H9 (cell line): Measurements from ENCODE around the gene TTC7B. TPM values are rescaled to one million over a fixed set of nuclear protein-coding genes. Genes with fewer than 3 reads are reported as not detected.
A peak's percentile ranks its signal among the peaks of the same experiment; 100 is the strongest.

ENCODE experiments used
- DNase-seq: peaks from one replicate; pipeline ENCODE4 v3.0.0-alpha.2; 2017
- H2AFZ ChIP-seq: one replicate; pipeline ENCODE4 v1.6.1; 2013; ENCODE audit warnings: mild to moderate bottlenecking, low read length, control low read depth, moderate library complexity
- H2AK5ac ChIP-seq: 2 replicates; pipeline ENCODE4 v1.6.1; 2013; ENCODE audit warnings: low read length, control low read depth, mixed read lengths; ENCODE audit not compliant: insufficient read length
- H2BK120ac ChIP-seq: one replicate; pipeline ENCODE4 v1.6.1; 2013; ENCODE audit warnings: low read depth, mild to moderate bottlenecking, low read length, control low read depth, inconsistent platforms; ENCODE audit not compliant: poor library complexity, severe bottlenecking
- H2BK12ac ChIP-seq: 2 replicates; pipeline ENCODE4 v1.6.1; 2013; ENCODE audit warnings: low read length, control low read depth, mixed read lengths, low read depth; ENCODE audit not compliant: insufficient read length
- H2BK15ac ChIP-seq: 2 replicates; pipeline ENCODE4 v1.6.1; 2013; ENCODE audit warnings: low read depth, low read length, control low read depth
- H2BK20ac ChIP-seq: one replicate; pipeline ENCODE4 v1.6.1; 2013; ENCODE audit warnings: low read depth, mild to moderate bottlenecking, low read length, control low read depth, inconsistent platforms; ENCODE audit not compliant: poor library complexity, severe bottlenecking
- H2BK5ac ChIP-seq: 2 replicates; pipeline ENCODE4 v1.6.1; 2013; ENCODE audit warnings: low read length, control low read depth, mixed read lengths; ENCODE audit not compliant: insufficient read length
- H3K14ac ChIP-seq: 2 replicates; pipeline ENCODE4 v1.6.1; 2013; ENCODE audit warnings: low read length, control low read depth; ENCODE audit not compliant: insufficient read depth
- H3K18ac ChIP-seq: 2 replicates; pipeline ENCODE4 v1.6.1; 2013; ENCODE audit warnings: low read depth, mild to moderate bottlenecking, mixed read lengths, low read length, control low read depth; ENCODE audit not compliant: insufficient read length
- H3K23ac ChIP-seq: 2 replicates; pipeline ENCODE4 v1.6.1; 2013; ENCODE audit warnings: low read length, control low read depth, mixed read lengths, low read depth; ENCODE audit not compliant: insufficient read length
- H3K23me2 ChIP-seq: 2 replicates; pipeline ENCODE4 v1.6.1; 2013; ENCODE audit warnings: low read depth, mild to moderate bottlenecking, mixed read lengths, low read length, control low read depth; ENCODE audit not compliant: insufficient read length, poor library complexity, severe bottlenecking
- H3K27ac ChIP-seq: 2 replicates; pipeline ENCODE4 v1.5.1; 2013; ENCODE audit warnings: low read length, control low read depth, mixed read lengths, low read depth; ENCODE audit not compliant: insufficient read length
- H3K27me3 ChIP-seq: 2 replicates; pipeline ENCODE4 v1.6.1; 2013; ENCODE audit warnings: low read length, control low read depth, inconsistent platforms; ENCODE audit not compliant: insufficient read depth
- H3K4ac ChIP-seq: 2 replicates; pipeline ENCODE4 v1.6.1; 2013; ENCODE audit warnings: low read depth, mild to moderate bottlenecking, control low read depth, inconsistent platforms, low read length, moderate library complexity
- H3K4me1 ChIP-seq: 2 replicates; pipeline ENCODE4 v1.6.1; 2013; ENCODE audit warnings: low read length, control low read depth, inconsistent platforms; ENCODE audit not compliant: insufficient read depth
- H3K4me2 ChIP-seq: 2 replicates; pipeline ENCODE4 v1.6.1; 2013; ENCODE audit warnings: low read length, control low read depth, mixed read lengths; ENCODE audit not compliant: insufficient read length, insufficient read depth
- H3K56ac ChIP-seq: 2 replicates; pipeline ENCODE4 v1.6.1; 2013; ENCODE audit warnings: low read depth, mild to moderate bottlenecking, mixed read lengths, low read length, control low read depth; ENCODE audit not compliant: insufficient read length
- H3K79me1 ChIP-seq: 2 replicates; pipeline ENCODE4 v1.6.1; 2013; ENCODE audit warnings: low read depth, mild to moderate bottlenecking, moderate library complexity, low read length, control low read depth, inconsistent platforms; ENCODE audit not compliant: insufficient read depth, poor library complexity, severe bottlenecking
- H3K79me2 ChIP-seq: 2 replicates; pipeline ENCODE4 v1.6.1; 2013; ENCODE audit warnings: low read length, control low read depth, inconsistent platforms; ENCODE audit not compliant: insufficient read depth
- H3K9ac ChIP-seq: 2 replicates; pipeline ENCODE4 v1.6.1; 2013; ENCODE audit warnings: low read length, control low read depth, mixed read lengths; ENCODE audit not compliant: insufficient read length; ENCODE audit errors: extremely low read depth
- H3K9me3 ChIP-seq: one replicate; pipeline ENCODE4 v1.6.1; 2013; ENCODE audit warnings: low read depth, low read length, inconsistent platforms; ENCODE audit not compliant: control insufficient read depth
- H3T11ph ChIP-seq: one replicate; pipeline ENCODE4 v1.6.1; 2013; ENCODE audit warnings: mild to moderate bottlenecking, low read length, control low read depth, inconsistent platforms
- H4K20me1 ChIP-seq: one replicate; pipeline ENCODE4 v1.6.1; 2013; ENCODE audit not compliant: control insufficient read depth, insufficient read length, insufficient read depth
- H4K5ac ChIP-seq: 2 replicates; pipeline ENCODE4 v1.6.1; 2013; ENCODE audit warnings: low read depth, mild to moderate bottlenecking, mixed read lengths, low read length, control low read depth; ENCODE audit not compliant: insufficient read length
- H4K8ac ChIP-seq: replicated peaks from 2 replicates; pipeline ENCODE4 v1.6.1; 2013; ENCODE audit warnings: low read length, control low read depth, mixed read lengths, low read depth; ENCODE audit not compliant: insufficient read length
- H4K91ac ChIP-seq: 2 replicates; pipeline ENCODE4 v1.6.1; 2013; ENCODE audit warnings: low read depth, mild to moderate bottlenecking, moderate library complexity, mixed read lengths, low read length, control low read depth; ENCODE audit not compliant: insufficient read length
- H3K27ac Mint-ChIP-seq, 3 experiments: 2 replicates in 2 of 3; 3 replicates in 1 of 3; pipeline ENCODE4 v1.8.0; 2020 to 2021; ENCODE audit warnings: mixed read lengths in 3 of 3, mild to moderate bottlenecking in 1 of 3, moderate library complexity in 1 of 3
- H3K27me3 Mint-ChIP-seq: 2 replicates; pipeline ENCODE4 v1.8.0; 2021; ENCODE audit warnings: low read depth, mild to moderate bottlenecking, moderate library complexity, mixed read lengths
- H3K36me3 Mint-ChIP-seq, 3 experiments: 2 replicates in 2 of 3; 3 replicates in 1 of 3; pipeline ENCODE4 v1.8.0; 2020 to 2021; ENCODE audit warnings: low read depth in 3 of 3, mixed read lengths in 3 of 3; ENCODE audit not compliant: insufficient read depth in 1 of 3
- H3K4me1 Mint-ChIP-seq, 2 experiments: 2 replicates each; pipeline ENCODE4 v1.8.0; 2020; ENCODE audit warnings: mixed read lengths in 2 of 2
- H3K4me3 Mint-ChIP-seq, 2 experiments: 2 replicates in 1 of 2; 3 replicates in 1 of 2; pipeline ENCODE4 v1.8.0; 2020 to 2021; ENCODE audit warnings: mild to moderate bottlenecking in 2 of 2, mixed read lengths in 2 of 2, moderate library complexity in 1 of 2
- H3K9me3 Mint-ChIP-seq, 2 experiments: 2 replicates in 1 of 2; 3 replicates in 1 of 2; pipeline ENCODE4 v1.8.0; 2020; ENCODE audit warnings: mild to moderate bottlenecking in 2 of 2, mixed read lengths in 2 of 2, moderate library complexity in 1 of 2
- CTCF ChIP-seq: fragments of 200-600 bp; sonication (generic); conservative IDR thresholded peaks from 3 replicates; pipeline ENCODE4 v1.8.0; 2021; ENCODE audit warnings: antibody characterized with exemption, mild to moderate bottlenecking
- WGBS: extraction: QIAGEN DNeasy Blood & Tissue Kit; methylation state at CpG from one replicate; pipeline ENCODE4 v1.1.7; 2013; ENCODE audit warnings: missing lambda C conversion rate, low lambda C conversion rate, mixed read lengths; ENCODE audit not compliant: insufficient read length; ENCODE audit errors: extremely low coverage; 5-methylcytosine and 5-hydroxymethylcytosine counted together
- total RNA-seq: library from RNA; stranded (reverse); gene quantifications from 2 replicates; pipeline ENCODE4 v1.2.1, GENCODE V29; 2021

The TTC7B gene
- total RNA-seq, 1 experiment from 2014 or later, result 33.7 TPM

- TF ChIP-seq CTCF, result no peak
- no peaks in the 10 kb centered on the region for H3K9me3 ChIP-seq
- Mint-ChIP-seq H3K36me3 (no peaks in the 10 kb centered on the region; a peak in 1 of 7 replicates), H3K4me3 (no peak overlapping the region), H3K27me3 (no peaks in the 10 kb centered on the region), H3K9me3 (no peaks in the 10 kb centered on the region), H3K4me1 (peaks cover 27 to 37% of the 10 kb centered on the region in 2 experiments), H3K27ac (peak overlapping the region in 2 of 3 experiments; percentile 35 to 74; a peak in 3 of 7 replicates)
- no peak overlapping the region for H4K91ac ChIP-seq
- no peak overlapping the region for H2AFZ ChIP-seq
- H2BK120ac ChIP-seq, result no peak overlapping the region
- no peak overlapping the region for H2BK20ac ChIP-seq
- no peak overlapping the region for H4K8ac ChIP-seq
- no peaks in the 10 kb centered on the region for H3K79me2 ChIP-seq
- H3K18ac ChIP-seq, result no peak overlapping the region
- H3T11ph ChIP-seq, result no peak overlapping the region
- no peaks in the 10 kb centered on the region for H3K27me3 ChIP-seq
- H3K27ac ChIP-seq, result no peak overlapping the region
- no peak overlapping the region for H2BK12ac ChIP-seq
- H3K4me2 ChIP-seq, result no peak overlapping the region
- H4K5ac ChIP-seq, result no peak overlapping the region
- H3K79me1 ChIP-seq, result no peaks in the 10 kb centered on the region
- no peak overlapping the region for H2AK5ac ChIP-seq
- no peak for DNase-seq
- H3K14ac ChIP-seq, result no peak overlapping the region
- no CpG with 5 or more reads among the region's 3 CpGs for WGBS
- H3K9ac ChIP-seq, result no peak overlapping the region
- H2BK15ac ChIP-seq, result no peak overlapping the region
- H3K56ac ChIP-seq, result no peak overlapping the region
- H2BK5ac ChIP-seq, result no peak overlapping the region
- H3K23me2 ChIP-seq, result no peaks in the 10 kb centered on the region
- H3K23ac ChIP-seq, result no peak overlapping the region
- no peaks in the 10 kb centered on the region for H4K20me1 ChIP-seq
- H3K4ac ChIP-seq, result no peak overlapping the region
- peaks cover 3% of the 10 kb centered on the region; the same call in 1 of the 2 replicates for H3K4me1 ChIP-seq
These were observed 202.8 kb downstream of the TTC7B start for GRCh38 chr14:90613453-90613852.
